ENCODE data around the gene POLR1A.

The POLR1A gene

GRCh38 chr2:86038291-86039081, 67.2 kb downstream of the POLR1A start:
- peak in 1 of 3 experiments; percentile 43 for DNase-seq (ENCODE audit: low read depth in 2 of 3, low spot score in 2 of 3)

GRCh38 chr2:86037795-86038192, 67.9 kb downstream of the POLR1A start:
- DNase-seq (ENCODE audit: low read depth in 2 of 3, low spot score in 2 of 3): no peak

GRCh38 chr2:86037141-86037794, 68.4 kb downstream of the POLR1A start:
- DNase-seq (ENCODE audit: low read depth in 2 of 3, low spot score in 2 of 3): no peak

GRCh38 chr2:86036669-86037138, 69.0 kb downstream of the POLR1A start:
- no peak for DNase-seq (ENCODE audit: low read depth in 2 of 3, low spot score in 2 of 3)

GRCh38 chr2:86035883-86036668, 69.6 kb downstream of the POLR1A start:
- DNase-seq (ENCODE audit: low read depth in 2 of 3, low spot score in 2 of 3): no peak

- DNase-seq (ENCODE audit: low read depth in 2 of 3, low spot score in 2 of 3): no peak
These were observed 70.3 kb downstream of the POLR1A start for GRCh38 chr2:86035376-86035882.

- no peak for DNase-seq (ENCODE audit: low read depth in 2 of 3, low spot score in 2 of 3)
These were observed 71.7 kb downstream of the POLR1A start for GRCh38 chr2:86033751-86034692.

GRCh38 chr2:86032861-86033595, 72.7 kb downstream of the POLR1A start:
- no peak for DNase-seq (ENCODE audit: low read depth in 2 of 3, low spot score in 2 of 3)

GRCh38 chr2:86031606-86032005, 74.1 kb downstream of the POLR1A start:
- DNase-seq (ENCODE audit: low read depth in 2 of 3, low spot score in 2 of 3): no peak

GRCh38 chr2:86031151-86031550, 74.5 kb downstream of the POLR1A start:
- DNase-seq (ENCODE audit: low read depth in 2 of 3, low spot score in 2 of 3): no peak

- no peak for DNase-seq (ENCODE audit: low read depth in 2 of 3, low spot score in 2 of 3)
These were observed 75.8 kb downstream of the POLR1A start for GRCh38 chr2:86029873-86030272.

GRCh38 chr2:86028766-86029381, 76.8 kb downstream of the POLR1A start:
- DNase-seq (ENCODE audit: low read depth in 2 of 3, low spot score in 2 of 3): no peak

- no peak for DNase-seq (ENCODE audit: low read depth in 2 of 3, low spot score in 2 of 3)
These were observed 77.5 kb downstream of the POLR1A start for GRCh38 chr2:86027922-86028765.

GRCh38 chr2:86027196-86027921, 78.3 kb downstream of the POLR1A start:
- DNase-seq (ENCODE audit: low read depth in 2 of 3, low spot score in 2 of 3): no peak

GRCh38 chr2:86026744-86027065, 79.0 kb downstream of the POLR1A start:
- DNase-seq (ENCODE audit: low read depth in 2 of 3, low spot score in 2 of 3): no peak

- DNase-seq (ENCODE audit: low read depth in 2 of 3, low spot score in 2 of 3): no peak
These were observed 79.5 kb downstream of the POLR1A start for GRCh38 chr2:86025976-86026743.

GRCh38 chr2:86025229-86025820, 80.4 kb downstream of the POLR1A start:
- DNase-seq (ENCODE audit: low read depth in 2 of 3, low spot score in 2 of 3): no peak
